HG03432 (cell line): Measurements from ENCODE around the gene ADAMTS6.

ENCODE experiments used
- ATAC-seq: cut with Tn5 transposase; IDR thresholded peaks from one replicate; pipeline ENCODE4 v1.9.1; 2021; ENCODE audit warnings: mild to moderate bottlenecking, moderate library complexity; ENCODE audit not compliant: unreplicated experiment

The ADAMTS6 gene

DNA sequence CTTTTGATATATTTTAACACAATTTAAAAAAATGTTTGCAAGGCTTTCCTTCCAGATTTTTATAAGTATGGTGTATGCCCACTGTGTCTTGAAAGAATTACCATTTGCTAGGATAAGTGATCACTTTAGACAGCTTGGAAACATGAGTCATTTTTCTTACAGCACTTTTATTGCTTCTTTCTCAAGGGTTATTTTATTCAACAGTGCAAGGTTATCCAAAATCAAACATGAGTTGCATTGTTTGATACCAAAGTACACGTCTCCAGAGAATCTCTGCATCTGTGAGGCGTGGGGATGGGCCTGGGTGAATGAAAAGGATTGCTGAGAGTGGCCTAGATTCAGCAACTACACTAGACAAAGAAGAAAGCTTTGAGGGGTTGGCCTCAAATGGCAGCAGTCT lies 329.6 kb downstream of the ADAMTS6 start:
- ATAC-seq: no peak

DNA sequence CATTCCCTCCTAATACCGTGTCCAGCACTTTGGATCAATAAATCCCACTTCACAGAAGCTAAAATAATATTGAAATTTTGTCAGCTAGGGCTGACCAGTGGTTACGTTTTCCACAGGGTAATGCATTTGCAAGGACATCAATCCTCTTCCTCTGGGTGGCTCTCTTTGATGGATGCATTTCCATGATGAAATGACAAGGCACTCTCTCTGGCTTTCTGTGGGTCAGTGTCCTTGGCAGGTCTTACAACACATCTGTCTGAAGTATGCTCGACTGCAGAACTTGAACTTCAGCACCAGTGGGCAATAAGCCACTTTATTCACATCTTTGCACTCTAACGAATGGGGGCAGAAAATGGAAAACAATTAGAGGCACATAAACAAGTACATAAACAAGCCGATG lies 330.1 kb downstream of the ADAMTS6 start:
- no peak for ATAC-seq

DNA sequence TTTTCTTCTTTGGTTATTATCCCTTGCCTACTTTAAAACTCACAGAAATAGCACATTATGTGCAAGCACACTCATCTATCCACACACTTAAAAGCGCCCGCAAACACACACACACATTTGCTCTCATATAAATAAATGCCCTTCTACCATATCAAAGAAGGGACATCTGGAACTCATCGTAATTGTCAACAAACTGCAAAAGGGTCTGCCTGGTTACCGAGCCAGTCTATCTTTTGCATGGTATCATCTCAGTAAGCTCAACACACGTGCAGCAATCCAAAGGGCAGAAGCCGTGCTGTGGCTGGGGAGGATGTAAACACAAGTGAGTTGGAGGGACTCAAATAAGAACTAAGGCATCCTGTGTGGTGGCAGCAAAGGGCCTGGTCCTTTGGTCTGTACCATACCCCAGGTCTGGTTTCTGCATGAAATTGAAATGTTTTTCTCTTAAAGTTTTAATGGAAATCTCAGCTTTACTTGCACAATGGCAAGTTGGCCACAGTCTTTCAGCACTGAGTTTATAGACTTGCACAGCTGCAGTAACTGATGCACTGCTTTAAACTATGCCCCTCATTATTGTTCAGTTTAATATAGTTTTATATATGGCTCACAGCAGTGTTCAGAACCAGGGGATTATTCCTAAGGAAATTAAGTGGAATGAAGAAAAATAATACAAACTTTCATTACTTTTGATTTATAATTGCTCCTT lies 331.0 kb downstream of the ADAMTS6 start:
- no peak for ATAC-seq

DNA sequence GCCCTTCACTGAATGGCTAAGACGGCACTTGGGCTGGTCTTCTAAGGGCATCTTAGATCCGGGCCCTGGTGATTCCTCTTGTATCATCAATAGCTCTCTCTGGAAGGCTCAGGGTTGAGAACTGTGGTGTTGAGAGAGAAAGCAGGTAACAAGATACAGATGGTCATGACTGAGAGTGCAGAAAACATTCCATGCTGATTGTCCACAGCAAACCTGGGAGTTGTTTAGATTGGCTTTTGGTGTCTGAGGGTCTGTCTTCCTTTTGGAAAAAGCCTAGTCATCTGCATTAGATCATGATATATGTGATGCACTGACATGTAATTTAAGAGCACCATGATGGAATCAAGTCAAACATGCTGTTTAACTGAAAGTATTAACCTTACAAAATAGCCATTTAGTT lies 331.9 kb downstream of the ADAMTS6 start:
- no peak for ATAC-seq

GRCh38 chr5:65144136-65144871 lies 337.4 kb downstream of the ADAMTS6 start:
- no peak for ATAC-seq

GRCh38 chr5:65142511-65143011 lies 339.2 kb downstream of the ADAMTS6 start:
- no peak for ATAC-seq

DNA sequence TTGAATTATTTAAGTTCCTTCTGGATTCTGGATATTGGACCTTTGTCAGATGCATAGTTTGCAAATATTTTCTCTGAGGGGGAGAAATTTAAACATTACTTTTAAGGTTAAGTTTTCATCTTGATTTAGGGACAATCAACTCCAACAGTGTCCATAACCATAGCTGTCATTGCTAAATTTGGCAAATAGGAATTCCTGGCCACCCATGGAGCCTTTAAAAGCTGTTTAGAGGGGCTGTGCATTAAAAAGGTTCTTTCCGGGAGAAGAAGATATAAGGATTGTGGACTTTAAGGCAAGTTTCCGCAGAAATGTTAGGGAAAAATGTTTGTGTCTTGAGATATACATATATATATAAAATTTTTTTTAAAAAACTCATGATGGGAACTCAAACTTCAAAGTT lies 339.7 kb downstream of the ADAMTS6 start:
- no peak for ATAC-seq

- ATAC-seq: no peak
Measured at GRCh38 chr5:65141493-65141892, 340.2 kb downstream of the ADAMTS6 start.

DNA sequence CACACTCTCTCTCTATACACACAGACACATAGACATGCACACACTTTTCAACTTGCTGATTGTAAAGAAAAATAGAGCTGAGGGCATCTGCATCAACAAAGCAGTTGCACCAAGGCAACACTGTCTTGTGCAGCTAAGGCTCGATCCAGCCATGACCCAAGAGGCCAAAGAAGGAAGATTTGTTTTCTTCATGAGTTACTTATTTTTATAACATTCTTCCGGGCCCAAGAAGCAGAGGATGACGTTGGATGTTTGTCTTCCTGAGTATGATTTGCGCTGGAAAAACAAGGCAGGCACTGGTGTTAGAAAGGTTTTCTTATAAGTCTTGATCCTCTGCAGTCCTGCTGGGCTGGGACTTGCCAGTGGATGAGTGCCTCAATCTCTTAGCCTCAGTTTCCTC lies 344.1 kb downstream of the ADAMTS6 start:
- ATAC-seq: no peak

GRCh38 chr5:65133477-65134110 lies 348.1 kb downstream of the ADAMTS6 start:
- ATAC-seq: no peak

GRCh38 chr5:65132386-65132785 lies 349.3 kb downstream of the ADAMTS6 start:
- ATAC-seq: no peak

- no peak for ATAC-seq
Measured at GRCh38 chr5:65128226-65128625, 353.5 kb downstream of the ADAMTS6 start.

DNA sequence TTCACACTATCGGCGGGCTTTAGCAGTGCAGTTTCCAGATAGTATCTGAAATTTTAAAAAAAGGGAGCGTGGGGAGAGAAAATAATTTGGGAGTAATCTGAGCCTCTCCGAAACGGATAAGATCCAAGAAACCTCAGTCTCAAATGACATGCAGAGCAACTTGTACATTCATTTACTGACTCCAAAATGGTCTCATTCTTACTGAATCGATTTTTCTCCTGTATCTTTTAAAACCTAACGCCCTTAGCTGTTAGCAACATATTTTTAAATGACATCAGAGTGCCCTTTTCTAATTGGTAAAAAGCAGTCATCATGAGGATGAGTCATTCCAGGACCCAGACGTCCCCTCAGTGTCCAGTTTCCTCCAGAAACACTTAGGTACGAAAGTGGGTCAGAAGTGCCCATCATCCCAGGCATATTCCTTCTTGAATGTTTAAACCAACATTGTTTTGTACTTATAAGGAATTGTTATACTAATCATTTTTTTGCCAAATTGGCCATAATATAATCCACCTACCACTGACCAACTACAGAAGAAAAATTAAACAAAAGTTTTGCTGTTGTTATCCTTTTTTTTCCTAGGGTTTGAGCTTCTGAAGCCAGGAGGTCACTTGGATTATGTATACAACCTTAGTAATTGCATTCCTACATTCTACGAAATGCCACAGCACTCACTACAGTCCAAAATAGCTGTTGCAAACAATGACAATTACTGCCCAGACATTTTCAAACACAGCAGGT lies 354.4 kb downstream of the ADAMTS6 start:
- no peak for ATAC-seq

DNA sequence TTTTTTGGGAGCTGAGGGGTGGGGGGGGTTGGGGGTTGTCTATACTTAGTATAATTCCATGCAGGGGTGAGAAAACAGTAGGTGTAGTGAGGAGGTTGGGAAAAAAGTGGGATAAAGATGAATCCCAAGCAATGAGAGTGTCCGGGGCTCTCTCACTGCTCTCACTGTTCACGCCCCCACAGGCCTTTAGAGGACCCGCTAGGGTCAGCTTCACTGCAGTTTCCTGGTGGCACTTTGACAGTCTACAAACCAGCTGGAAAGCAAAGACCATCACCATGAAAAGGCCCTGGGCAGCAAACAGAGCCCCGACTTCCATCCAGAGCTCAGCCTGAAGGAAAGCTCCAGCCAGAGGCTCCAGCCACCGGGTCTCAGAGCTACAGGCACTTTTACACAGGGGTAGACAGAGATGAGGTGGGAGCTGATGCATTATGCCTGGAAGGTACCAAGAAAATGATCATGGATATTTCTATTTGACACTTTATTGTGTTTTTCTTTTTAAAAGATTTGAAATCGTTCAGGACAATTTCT lies 355.1 kb downstream of the ADAMTS6 start:
- ATAC-seq: no peak

- no peak for ATAC-seq
Measured at GRCh38 chr5:65125591-65126541, 355.9 kb downstream of the ADAMTS6 start.

GRCh38 chr5:65121880-65122436 lies 359.8 kb downstream of the ADAMTS6 start:
- no peak for ATAC-seq

DNA sequence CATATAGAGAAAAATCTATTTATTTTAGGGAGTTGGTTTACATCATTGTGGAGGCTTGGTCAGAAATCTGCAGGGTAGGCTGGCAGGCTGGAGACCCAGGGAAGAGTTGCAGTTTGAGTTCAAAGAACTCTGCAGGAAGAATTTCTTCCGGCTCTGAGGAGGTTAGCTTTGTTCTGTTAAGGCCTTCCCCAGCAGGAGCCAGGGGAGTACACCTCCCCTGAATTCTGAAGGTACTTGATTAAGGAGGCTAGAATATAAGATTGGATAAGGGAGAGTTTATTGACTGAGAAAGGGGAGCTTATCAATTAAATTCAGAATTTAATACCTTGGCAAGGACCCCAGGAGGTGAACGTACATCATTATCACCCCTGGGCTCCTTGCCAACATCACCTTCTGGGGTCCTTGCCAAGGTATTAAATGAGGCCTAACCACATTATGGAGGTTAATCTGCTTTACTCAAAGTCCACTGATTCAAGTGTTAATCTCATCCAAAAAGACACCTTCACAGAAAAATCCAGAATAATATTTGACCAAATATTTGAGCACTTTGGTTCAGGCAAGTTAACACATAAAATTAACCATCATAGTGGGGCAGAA lies 361.3 kb downstream of the ADAMTS6 start:
- no peak for ATAC-seq

DNA sequence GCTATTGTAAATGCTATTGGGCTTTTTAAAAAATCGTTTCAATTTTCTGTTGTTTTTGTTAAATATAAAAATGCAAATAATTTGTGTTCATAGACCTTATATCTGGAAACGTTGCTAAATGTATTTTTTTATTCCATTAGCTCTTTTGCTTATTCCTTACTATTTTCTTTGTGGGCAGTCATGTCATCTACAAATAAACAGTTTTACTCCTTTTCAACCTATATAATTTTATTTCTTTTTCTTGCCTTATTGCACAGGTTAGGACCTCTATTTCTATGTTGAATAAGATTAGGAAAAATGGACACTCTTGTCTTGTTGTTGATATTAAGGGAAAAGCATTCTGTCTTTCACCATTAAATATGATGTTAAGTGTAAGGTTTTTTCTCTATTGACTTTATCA lies 364.2 kb downstream of the ADAMTS6 start:
- ATAC-seq: no peak

DNA sequence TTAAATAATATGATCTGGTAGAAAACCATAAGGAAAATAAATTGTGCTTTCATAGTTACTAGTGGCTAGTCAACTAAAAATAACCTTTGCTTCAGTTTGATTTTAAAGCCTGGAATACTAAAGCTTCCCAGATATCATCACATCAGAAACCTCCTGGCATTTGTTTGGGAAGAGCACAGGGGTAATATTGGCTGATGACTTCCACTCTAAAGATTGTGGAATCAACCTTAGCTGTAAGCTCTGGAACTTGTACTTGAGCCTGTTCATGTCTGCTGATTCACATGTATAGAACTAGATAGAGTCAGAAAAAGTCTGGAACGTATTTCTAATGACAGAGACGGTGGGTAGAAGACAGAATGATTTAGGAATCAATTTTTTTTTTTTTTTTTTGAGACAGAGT lies 367.9 kb downstream of the ADAMTS6 start:
- ATAC-seq: no peak
